Measurements from ENCODE around the gene TMEM247.

- TF ChIP-seq POLR2A (IDR thresholded peaks at IDR 0.05; ENCODE audit: low read depth, low read length) (no peak), POLR2AphosphoS5 (IDR thresholded peaks at IDR 0.05; ENCODE audit: low read depth, low read length) (no peak), POU2F2 (IDR thresholded peaks at IDR 0.05; ENCODE audit: low read depth, low read length) (no peak)
Observed at GRCh38 chr2:46502291-46502885, 23.0 kb downstream of the TMEM247 start.

Measured in GM12891 (cell line).